HG02642 (cell line): ENCODE measurements around the gene JAG1.
A peak's percentile ranks its signal among the peaks of the same experiment; 100 is the strongest.
"Not testable (repeated sequence)": the region's sequence is repeated elsewhere in the genome, so short reads cannot be mapped to it uniquely, and the experiment has no call there.

Experiments
- ATAC-seq: cut with Tn5 transposase; IDR thresholded peaks from one replicate; pipeline ENCODE4 v1.9.1; 2021; ENCODE audit warnings: mild to moderate bottlenecking; ENCODE audit not compliant: unreplicated experiment, poor library complexity

The JAG1 gene

DNA sequence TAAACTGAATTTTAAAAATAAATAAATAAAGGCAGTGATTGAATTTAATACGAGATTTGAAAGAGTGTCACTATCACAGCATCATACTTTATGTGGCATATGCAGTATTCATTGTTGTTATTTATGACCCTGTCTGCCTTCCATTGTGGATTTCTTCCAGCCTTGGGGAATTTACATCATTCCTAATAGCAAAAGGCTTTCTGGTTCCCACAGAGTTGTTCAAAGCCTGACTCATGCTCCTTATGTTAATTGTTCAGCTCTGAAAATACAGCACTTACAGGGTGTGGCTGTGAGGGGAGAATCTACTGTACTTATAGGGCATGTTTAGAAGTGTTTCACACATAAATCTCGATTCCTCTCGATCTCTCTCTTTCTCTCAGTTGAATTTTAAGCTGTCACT is 54.4 kb downstream of the JAG1 start:
- ATAC-seq: no peak

DNA sequence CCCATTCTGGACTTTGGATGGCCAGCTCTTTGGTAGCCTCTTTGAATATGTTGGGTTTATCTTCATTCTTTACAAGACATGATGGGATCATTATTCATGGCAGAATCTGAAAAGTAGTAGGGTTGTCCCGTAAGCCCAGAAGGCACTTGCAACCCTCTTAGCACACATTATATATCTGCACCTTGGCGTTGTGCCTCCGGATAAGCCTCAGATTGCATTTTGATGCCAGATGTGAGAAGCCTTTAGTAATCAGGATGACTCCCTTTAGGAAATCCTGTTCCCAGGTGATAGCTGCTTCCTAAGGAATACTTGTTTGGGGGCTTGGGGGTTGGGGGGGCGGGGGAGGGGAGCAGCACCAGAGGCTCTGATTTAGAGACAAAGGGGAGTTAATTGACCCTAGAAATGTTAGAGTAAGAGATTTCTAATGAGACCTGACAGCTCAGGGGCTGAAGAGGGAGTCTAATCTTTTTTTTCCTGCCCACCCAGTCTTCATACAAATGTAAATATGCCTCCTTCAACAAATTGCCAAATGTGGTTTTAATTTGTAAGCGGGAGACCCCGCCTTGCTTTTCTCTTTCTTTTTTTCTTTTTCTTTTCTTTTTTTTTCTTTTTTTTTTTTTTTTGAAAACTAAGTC is 55.1 kb downstream of the JAG1 start:
- no peak for ATAC-seq

DNA sequence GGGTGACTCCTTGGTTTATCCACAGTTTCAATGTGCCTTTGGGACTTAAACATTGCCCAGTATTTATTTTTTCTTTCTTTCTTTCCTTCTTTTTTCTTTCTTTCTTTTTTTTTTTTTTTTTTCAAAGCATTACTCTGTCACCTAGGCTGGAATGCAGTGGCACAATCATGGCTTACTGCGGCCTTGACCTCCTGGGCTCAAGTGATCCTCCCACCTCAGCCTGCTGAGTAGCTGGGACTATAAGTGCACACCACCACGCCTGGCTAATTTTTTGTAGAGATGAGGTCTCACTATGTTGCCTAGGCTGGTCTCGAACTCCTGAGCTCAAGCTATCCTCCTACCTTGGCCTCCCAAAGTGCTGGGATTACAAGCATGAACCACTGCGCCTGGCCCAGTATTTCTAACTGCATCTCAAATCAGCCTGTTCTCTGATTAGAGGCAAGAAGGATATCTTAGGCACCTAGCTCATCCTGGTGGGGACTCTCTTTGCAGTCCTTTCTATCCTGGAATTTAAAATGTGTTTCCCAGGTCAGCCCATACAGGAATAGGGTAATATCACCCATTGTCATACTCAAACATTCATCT is 56.2 kb downstream of the JAG1 start:
- ATAC-seq: not testable (repeated sequence)

DNA sequence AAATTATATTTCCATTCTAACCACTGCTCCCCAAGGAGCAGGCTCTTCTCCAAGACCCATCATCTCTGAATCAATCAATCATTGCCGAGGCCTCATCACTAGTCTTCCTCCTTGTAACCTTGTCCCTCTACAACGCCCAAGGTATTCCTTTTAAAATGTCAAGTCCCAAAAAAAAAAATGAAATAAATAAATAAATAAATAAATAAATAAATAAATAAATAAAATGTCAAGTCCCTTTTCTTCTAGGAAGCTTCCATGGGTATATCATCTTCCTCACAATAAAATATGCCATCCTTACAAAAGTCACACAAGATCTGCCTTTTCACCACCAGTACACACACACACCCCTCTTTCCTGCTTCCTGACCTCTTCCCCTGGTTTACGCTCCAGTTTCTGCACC is 57.6 kb downstream of the JAG1 start:
- no peak for ATAC-seq

GRCh38 chr20:10613911-10614310 is 59.9 kb downstream of the JAG1 start:
- ATAC-seq: no peak

DNA sequence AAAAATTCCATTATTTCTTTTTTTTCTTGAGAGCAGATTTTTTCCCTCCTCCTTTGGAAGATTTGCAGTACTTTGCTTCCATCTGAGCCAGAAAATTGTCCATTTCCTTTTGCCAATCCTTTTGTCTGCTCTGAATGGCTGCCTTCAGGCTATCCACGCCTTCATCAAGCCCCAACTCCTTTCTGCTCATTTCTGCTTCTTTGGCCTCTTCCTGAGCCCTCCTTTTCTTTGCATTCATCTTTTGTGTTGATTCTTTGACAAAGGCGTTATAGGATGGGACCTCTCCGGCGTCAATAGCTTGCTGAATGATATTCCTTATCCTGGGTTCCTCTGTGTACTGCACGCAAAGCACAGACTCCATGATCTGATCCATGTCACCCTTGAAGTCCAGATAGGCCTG is 60.4 kb downstream of the JAG1 start:
- ATAC-seq: not testable (repeated sequence)

DNA sequence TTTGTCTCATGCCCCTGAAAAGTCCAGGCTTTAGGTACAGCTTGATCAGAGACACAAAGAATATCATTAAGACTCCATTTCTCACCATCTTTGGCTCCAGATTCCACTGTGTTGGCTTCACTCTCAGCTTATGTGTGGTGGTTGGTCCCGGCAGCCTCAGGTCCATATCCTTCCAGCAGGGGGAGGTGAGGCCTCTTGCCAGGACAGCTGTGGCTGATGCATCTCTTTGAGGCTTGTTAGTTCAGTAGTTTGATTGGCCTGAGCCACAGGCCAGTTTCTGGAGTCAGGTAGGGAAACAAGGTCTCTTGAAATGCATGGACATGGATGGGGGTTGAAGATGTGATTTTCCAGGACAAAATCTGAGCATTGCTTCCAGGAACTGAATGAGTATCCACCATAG is 62.4 kb downstream of the JAG1 start:
- ATAC-seq: peak; percentile 88

- ATAC-seq: no peak
Observed at GRCh38 chr20:10610251-10610650, 63.5 kb downstream of the JAG1 start.

DNA sequence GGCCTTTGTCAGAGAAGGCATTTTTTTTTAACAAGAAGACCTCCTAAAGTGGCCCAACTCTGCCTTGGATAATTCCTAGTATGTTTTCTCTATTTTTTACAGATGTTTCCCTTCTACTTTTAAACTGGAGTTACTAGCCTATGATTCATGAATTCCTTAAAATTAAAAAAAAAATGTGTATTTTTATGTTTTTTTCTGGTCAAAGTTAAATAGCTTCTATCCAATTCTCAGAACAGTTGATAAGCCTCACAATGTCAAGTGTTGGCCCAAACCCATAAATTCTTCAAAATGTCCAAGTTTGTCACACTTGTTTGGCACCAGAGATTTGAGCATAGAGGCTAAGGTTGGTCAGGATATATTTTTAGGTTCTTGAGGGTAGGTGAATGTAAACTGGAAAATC is 64.0 kb downstream of the JAG1 start:
- no peak for ATAC-seq

- ATAC-seq: no peak
Observed at GRCh38 chr20:10609276-10609675, 64.5 kb downstream of the JAG1 start.

DNA sequence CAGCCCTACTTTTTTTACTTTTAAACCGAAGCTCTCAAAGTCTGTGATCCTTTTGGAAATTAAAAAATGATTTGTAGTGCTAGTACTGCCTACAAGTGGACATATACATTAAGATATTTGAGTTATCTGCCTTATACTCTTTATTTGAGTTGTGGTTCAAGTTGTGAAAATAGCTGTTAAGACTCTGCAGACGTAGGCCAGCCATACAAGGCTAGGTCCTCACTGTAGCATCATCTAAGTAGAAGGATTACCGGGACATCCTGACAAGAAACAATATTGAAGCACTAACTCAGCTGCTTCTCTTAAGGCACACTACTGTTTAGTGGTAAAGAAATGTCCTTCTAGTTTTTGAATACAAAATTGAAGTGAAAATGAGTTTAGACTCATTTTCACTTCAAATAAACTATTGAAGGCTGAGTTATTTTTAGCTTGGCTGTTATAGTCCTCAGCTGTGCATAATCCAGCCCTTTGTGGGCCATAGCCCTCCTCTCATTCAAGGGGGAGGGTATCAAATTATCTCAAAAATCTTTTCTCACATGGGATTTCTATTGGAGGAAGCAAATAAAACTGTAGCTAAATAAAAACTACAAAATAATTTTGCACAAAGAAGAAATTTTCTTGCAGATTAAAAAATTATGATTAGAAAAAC is 68.1 kb downstream of the JAG1 start:
- no peak for ATAC-seq

GRCh38 chr20:10604865-10605440 is 68.8 kb downstream of the JAG1 start:
- no peak for ATAC-seq

GRCh38 chr20:10603971-10604864 is 69.6 kb downstream of the JAG1 start:
- no peak for ATAC-seq

- ATAC-seq: no peak
Observed at GRCh38 chr20:10603378-10603777, 70.4 kb downstream of the JAG1 start.

- no peak for ATAC-seq
Observed at GRCh38 chr20:10602221-10602871, 71.5 kb downstream of the JAG1 start.

GRCh38 chr20:10597637-10598036 is 76.2 kb downstream of the JAG1 start:
- no peak for ATAC-seq

DNA sequence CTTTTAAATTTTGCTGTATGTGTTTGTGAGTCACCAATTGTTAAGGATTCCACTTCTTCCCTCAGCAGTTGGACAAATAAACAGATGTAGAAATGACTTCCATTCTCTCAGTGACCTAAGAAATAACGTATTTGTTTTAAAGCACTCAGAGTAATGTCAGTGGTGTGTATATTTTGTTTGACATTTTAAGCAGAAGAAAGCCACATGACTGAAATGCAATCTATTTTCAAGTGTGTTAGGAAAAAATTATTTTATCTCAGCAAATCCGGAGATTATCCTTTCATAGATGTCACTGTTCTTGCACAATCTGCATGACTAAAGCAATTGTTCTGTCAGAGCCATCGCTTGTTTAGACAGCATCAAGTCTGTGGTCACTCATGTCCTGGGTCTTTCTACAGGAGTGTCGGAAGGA is 77.1 kb downstream of the JAG1 start:
- ATAC-seq: no peak

DNA sequence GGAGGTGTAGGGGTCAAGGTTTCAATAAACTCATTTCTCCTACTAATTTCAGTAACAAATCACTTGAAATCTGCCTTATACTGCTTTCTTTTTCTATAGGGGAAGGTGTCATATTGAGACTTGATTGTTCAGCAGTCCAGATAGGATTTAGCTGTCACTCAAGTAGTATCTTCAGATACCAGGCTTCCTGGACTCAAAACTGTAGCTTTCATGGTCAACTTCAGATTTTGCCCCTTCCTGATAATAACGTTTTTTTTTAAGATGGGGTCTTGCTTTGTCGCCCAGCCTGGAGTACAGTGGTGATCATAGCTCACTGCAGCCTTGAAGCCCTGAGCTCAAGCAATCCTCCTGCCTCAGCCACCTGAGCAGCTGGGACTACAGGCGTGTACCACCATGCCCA is 77.8 kb downstream of the JAG1 start:
- no peak for ATAC-seq

- no peak for ATAC-seq
Observed at GRCh38 chr20:10595266-10595665, 78.5 kb downstream of the JAG1 start.

- no peak for ATAC-seq
Observed at GRCh38 chr20:10594296-10594868, 79.4 kb downstream of the JAG1 start.
